ENCODE data around the gene LETM1. TPM values are rescaled to one million over a fixed set of nuclear protein-coding genes. Genes with fewer than 3 reads are reported as not detected.

The LETM1 gene
- total and polyA plus RNA-seq, 2 of the 13 experiments (the other 11 are each of a cell fraction or from before 2014, with no cell fraction given) = 9.7 to 41.6 TPM

DNA sequence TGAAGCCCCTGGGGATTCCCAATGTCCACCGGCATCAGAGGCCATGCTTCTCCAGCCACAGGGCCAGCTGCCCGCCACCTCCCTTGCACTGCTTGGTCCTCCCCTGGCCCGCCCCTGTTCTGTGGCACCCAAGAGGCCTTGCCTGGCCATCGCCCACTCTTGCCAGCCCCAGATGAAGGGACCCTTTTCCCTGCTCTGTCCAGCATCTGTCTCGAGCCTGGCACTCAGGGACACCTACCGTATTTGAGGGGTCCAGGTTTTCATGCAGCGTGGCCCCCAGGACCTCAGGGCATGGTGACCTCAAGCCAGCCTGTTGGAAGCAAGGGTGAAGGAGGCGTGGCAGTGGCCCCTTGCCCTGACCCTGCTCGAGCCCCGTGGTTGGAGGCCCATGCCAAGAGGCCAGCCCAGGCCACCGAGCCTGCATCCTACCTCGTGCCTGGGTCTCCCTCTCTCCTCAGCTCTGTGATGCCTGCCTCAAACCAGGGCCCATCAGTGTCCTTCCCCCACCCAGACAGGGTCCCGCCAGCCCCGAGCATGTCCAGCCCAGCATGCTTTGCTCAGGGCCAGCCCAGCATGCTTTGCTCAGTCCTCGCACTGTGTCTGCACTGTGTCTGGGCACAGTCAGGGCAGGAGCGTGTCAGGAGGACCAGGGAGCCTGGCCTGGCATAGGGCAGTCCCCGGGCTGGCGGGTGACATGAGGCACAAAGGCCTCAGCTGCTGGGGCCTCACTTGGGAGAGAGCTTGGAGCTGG lies 77.1 kb downstream of the LETM1 start (continued):
- TF ChIP-seq, protein P1, sequence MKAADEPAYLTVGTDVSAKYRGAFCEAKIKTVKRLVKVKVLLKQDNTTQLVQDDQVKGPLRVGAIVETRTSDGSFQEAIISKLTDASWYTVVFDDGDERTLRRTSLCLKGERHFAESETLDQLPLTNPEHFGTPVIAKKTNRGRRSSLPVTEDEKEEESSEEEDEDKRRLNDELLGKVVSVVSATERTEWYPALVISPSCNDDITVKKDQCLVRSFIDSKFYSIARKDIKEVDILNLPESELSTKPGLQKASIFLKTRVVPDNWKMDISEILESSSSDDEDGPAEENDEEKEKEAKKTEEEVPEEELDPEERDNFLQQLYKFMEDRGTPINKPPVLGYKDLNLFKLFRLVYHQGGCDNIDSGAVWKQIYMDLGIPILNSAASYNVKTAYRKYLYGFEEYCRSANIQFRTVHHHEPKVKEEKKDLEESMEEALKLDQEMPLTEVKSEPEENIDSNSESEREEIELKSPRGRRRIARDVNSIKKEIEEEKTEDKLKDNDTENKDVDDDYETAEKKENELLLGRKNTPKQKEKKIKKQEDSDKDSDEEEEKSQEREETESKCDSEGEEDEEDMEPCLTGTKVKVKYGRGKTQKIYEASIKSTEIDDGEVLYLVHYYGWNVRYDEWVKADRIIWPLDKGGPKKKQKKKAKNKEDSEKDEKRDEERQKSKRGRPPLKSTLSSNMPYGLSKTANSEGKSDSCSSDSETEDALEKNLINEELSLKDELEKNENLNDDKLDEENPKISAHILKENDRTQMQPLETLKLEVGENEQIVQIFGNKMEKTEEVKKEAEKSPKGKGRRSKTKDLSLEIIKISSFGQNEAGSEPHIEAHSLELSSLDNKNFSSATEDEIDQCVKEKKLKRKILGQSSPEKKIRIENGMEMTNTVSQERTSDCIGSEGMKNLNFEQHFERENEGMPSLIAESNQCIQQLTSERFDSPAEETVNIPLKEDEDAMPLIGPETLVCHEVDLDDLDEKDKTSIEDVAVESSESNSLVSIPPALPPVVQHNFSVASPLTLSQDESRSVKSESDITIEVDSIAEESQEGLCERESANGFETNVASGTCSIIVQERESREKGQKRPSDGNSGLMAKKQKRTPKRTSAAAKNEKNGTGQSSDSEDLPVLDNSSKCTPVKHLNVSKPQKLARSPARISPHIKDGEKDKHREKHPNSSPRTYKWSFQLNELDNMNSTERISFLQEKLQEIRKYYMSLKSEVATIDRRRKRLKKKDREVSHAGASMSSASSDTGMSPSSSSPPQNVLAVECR (CRISPR knock-in tag; IDR thresholded peaks at IDR 0.05; ENCODE audit: borderline replicate concordance) = no peak
- TF ChIP-seq, protein P2, sequence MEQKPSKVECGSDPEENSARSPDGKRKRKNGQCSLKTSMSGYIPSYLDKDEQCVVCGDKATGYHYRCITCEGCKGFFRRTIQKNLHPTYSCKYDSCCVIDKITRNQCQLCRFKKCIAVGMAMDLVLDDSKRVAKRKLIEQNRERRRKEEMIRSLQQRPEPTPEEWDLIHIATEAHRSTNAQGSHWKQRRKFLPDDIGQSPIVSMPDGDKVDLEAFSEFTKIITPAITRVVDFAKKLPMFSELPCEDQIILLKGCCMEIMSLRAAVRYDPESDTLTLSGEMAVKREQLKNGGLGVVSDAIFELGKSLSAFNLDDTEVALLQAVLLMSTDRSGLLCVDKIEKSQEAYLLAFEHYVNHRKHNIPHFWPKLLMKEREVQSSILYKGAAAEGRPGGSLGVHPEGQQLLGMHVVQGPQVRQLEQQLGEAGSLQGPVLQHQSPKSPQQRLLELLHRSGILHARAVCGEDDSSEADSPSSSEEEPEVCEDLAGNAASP (CRISPR knock-in tag; IDR thresholded peaks at IDR 0.05; ENCODE audit: borderline replicate concordance) = peak; percentile 28; the same call in 1 of the 2 replicates
- TF ChIP-seq NR3C1 (CRISPR knock-in tag; IDR thresholded peaks at IDR 0.05) (no peak), ZNF567 (CRISPR knock-in tag; IDR thresholded peaks at IDR 0.05; ENCODE audit: borderline replicate concordance) (no peak), REPIN1 (CRISPR knock-in tag; IDR thresholded peaks at IDR 0.05; ENCODE audit: borderline replicate concordance, low read depth) (peak; percentile 37; the same call in 1 of the 2 replicates), MBD4 (IDR thresholded peaks at IDR 0.05; ENCODE audit: borderline replicate concordance, low read length) (no peak), SP140L (CRISPR knock-in tag; IDR thresholded peaks at IDR 0.05; ENCODE audit: borderline replicate concordance) (no peak), RARG (CRISPR knock-in tag; IDR thresholded peaks at IDR 0.05; ENCODE audit: low read depth) (no peak), RFXANK (CRISPR knock-in tag; IDR thresholded peaks at IDR 0.05) (no peak), ZFP36L1 (CRISPR knock-in tag; IDR thresholded peaks at IDR 0.05) (no peak), DNMT1 (CRISPR knock-in tag; IDR thresholded peaks at IDR 0.05) (no peak), GFI1 (CRISPR knock-in tag; IDR thresholded peaks at IDR 0.05; ENCODE audit: borderline replicate concordance) (no peak), ZNF737 (CRISPR knock-in tag; IDR thresholded peaks at IDR 0.05; ENCODE audit: borderline replicate concordance) (no peak), KMT2A (CRISPR knock-in tag; IDR thresholded peaks at IDR 0.05) (no peak), PAX8 (CRISPR knock-in tag; IDR thresholded peaks at IDR 0.05; ENCODE audit: borderline replicate concordance) (no peak), CREM (IDR thresholded peaks at IDR 0.05) (no peak), CREM (CRISPR knock-in tag; IDR thresholded peaks at IDR 0.05) (no peak)
- TF ChIP-seq, protein P3, sequence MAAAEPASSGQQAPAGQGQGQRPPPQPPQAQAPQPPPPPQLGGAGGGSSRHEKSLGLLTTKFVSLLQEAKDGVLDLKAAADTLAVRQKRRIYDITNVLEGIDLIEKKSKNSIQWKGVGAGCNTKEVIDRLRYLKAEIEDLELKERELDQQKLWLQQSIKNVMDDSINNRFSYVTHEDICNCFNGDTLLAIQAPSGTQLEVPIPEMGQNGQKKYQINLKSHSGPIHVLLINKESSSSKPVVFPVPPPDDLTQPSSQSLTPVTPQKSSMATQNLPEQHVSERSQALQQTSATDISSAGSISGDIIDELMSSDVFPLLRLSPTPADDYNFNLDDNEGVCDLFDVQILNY (CRISPR knock-in tag; conservative IDR thresholded peaks at IDR 0.05) = no peak
- TF ChIP-seq, protein P4, sequence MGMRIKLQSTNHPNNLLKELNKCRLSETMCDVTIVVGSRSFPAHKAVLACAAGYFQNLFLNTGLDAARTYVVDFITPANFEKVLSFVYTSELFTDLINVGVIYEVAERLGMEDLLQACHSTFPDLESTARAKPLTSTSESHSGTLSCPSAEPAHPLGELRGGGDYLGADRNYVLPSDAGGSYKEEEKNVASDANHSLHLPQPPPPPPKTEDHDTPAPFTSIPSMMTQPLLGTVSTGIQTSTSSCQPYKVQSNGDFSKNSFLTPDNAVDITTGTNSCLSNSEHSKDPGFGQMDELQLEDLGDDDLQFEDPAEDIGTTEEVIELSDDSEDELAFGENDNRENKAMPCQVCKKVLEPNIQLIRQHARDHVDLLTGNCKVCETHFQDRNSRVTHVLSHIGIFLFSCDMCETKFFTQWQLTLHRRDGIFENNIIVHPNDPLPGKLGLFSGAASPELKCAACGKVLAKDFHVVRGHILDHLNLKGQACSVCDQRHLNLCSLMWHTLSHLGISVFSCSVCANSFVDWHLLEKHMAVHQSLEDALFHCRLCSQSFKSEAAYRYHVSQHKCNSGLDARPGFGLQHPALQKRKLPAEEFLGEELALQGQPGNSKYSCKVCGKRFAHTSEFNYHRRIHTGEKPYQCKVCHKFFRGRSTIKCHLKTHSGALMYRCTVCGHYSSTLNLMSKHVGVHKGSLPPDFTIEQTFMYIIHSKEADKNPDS (CRISPR knock-in tag; IDR thresholded peaks at IDR 0.05) = no peak
- TF ChIP-seq, protein P5, sequence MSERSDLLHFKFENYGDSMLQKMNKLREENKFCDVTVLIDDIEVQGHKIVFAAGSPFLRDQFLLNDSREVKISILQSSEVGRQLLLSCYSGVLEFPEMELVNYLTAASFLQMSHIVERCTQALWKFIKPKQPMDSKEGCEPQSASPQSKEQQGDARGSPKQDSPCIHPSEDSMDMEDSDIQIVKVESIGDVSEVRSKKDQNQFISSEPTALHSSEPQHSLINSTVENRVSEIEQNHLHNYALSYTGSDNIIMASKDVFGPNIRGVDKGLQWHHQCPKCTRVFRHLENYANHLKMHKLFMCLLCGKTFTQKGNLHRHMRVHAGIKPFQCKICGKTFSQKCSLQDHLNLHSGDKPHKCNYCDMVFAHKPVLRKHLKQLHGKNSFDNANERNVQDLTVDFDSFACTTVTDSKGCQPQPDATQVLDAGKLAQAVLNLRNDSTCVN (CRISPR knock-in tag; IDR thresholded peaks at IDR 0.05; ENCODE audit: borderline replicate concordance) = no peak
